OCI-M2 (cell line): ENCODE data around the gene SMDT1.
"Not testable (repeated sequence)": the region's sequence is repeated elsewhere in the genome, so short reads cannot be mapped to it uniquely, and the experiment has no call there.

ENCODE experiments used
- DNase-seq: peaks from one replicate; lab custom pipeline; 2025; ENCODE audit not compliant: unreplicated experiment; lab: John Stamatoyannopoulos, UW

SMDT1 gene

DNA sequence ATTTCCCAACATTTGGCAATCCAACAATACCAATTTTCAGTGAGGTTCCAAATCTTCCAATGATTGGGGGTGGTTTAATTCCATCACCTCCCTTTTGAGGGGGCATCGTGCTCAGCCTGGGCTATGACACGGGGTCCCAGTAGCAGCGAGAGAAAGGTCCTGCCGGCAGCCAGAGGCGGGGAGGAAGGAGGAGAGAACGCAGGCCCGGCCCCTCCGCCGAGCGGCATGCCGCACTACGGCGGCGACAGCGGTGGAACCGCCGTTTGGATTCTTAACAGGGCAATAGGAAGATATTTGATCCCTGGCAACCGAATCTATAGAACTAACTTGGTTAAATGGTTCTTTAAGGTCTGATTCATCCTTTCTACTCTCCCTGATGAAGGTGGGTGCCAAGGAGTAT lies 29.3 kb downstream of the SMDT1 start:
- DNase-seq: no peak

- no peak for DNase-seq
These were observed 32.3 kb downstream of the SMDT1 start for GRCh38 chr22:42111798-42112197.

DNA sequence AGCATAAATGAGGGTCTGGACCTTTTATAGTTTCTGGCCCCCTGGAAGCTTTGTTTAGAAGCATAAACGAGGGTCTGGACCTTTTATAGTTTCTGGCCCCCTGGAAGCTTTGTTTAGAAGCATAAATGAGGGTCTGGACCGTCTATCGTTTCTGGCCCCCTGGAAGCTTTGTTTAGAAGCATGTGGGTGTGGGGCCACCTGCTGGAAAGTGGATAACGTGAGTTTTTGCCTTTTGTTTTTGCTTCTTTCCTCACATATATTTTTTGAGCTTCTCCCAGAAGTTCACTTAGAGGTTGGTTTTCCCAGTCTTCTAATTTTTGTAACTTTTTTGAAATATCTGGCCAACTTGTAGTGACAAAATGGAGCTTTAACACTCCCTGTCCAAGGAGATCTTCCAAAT lies 33.3 kb downstream of the SMDT1 start:
- not testable (repeated sequence) for DNase-seq

GRCh38 chr22:42114721-42115120 lies 35.2 kb downstream of the SMDT1 start:
- DNase-seq: no peak

GRCh38 chr22:42115420-42115830 lies 35.9 kb downstream of the SMDT1 start:
- not testable (repeated sequence) for DNase-seq

DNA sequence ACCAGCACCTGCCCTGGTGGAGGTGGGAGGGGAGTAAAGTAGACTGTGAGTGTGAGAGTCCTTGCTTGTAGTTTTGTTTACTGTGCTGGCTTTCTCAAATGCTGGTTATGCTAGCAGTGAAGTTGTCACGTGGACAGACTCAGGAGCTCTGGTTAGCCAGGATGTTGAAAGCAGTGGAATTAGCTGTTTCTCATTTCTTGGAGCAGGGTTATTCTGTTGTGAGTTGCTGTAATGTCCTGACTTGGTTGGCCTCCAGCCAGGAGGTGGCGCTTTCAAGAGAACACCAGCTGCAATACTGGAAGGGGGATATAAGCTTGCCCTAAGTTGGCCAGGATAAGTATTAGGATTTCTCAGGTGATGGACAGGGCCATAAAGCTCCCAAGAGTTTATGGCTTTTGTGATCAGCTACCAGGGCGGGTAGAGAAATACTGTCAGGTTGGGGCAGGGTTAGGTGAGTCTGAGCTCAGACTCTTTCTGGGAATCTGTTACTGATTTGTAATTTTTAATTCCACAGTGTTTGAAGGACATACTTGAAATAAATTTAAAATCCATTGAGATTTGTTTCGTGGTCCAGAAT lies 37.4 kb downstream of the SMDT1 start:
- no peak for DNase-seq

DNA sequence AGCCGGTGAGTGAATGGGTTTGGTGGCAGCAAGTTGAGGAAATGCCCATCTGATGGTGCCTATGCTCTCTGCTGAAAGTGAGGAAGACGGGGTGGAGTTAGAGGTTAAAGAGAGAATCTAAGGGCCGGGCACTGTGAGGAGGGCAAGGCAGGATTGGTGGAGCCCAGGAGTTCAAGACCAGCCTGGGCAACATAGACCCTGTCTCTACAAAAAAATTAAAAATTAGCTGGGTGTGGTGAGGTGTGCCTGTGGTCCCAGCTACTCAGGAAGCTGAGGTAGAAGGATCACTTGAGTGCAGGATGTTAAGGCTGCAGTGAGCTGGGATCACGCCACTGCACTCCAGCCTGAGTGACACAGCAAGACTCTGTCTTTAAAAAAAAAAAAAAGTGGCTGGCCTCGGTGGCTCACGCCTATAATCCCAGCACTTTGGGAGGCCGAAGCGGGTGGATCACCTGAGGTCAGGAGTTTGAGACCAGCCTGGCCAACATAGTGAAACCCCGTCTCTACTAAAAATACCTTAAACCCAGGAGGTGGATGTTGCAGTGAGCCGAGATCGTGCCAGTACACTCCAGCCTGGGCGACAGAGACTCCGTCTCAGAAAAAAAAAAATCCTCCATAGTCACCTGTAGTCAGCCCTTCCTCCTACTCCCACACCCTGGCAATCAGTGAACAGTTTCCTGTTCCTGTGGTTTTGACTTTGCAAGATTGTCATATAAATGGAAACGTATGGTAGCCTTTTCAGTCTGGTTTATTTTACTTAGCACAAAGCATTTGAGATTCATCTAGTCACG lies 40.9 kb downstream of the SMDT1 start:
- not testable (repeated sequence) for DNase-seq

DNA sequence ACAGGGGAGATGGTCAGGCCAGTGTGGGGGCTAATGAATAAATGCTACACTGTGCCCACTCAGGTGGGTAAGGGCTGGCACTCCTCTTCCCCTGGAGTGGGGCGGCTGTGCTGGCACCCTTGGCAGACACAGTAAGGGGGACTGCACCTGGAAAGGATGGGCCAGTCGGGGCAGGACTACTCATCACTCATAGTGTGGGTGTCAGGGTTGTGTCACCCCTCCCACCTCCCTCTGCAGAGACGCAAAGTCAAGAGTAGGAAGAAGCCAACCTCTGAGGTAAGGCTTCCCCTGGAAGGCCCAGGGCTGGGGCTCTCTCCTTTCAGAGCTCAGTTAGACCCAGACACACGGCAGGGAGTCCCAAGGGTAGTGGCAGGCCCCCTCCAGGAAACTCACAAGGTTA lies 44.0 kb downstream of the SMDT1 start:
- DNase-seq: not testable (repeated sequence)

DNA sequence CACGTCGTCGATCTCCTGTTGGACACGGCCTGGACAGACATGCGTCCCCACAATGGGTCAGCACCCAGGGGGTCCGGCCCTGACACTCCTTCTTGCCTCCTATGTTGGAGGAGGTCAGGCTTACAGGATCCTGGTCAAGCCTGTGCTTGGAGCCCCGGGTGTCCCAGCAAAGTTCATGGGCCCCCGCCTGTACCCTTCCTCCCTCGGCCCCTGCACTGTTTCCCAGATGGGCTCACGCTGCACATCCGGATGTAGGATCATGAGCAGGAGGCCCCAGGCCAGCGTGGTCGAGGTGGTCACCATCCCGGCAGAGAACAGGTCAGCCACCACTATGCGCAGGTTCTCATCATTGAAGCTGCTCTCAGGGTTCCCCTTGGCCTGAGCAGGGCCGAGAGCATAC lies 48.1 kb downstream of the SMDT1 start:
- DNase-seq: no peak

GRCh38 chr22:42128007-42128406 lies 48.5 kb downstream of the SMDT1 start:
- DNase-seq: not testable (repeated sequence)

DNA sequence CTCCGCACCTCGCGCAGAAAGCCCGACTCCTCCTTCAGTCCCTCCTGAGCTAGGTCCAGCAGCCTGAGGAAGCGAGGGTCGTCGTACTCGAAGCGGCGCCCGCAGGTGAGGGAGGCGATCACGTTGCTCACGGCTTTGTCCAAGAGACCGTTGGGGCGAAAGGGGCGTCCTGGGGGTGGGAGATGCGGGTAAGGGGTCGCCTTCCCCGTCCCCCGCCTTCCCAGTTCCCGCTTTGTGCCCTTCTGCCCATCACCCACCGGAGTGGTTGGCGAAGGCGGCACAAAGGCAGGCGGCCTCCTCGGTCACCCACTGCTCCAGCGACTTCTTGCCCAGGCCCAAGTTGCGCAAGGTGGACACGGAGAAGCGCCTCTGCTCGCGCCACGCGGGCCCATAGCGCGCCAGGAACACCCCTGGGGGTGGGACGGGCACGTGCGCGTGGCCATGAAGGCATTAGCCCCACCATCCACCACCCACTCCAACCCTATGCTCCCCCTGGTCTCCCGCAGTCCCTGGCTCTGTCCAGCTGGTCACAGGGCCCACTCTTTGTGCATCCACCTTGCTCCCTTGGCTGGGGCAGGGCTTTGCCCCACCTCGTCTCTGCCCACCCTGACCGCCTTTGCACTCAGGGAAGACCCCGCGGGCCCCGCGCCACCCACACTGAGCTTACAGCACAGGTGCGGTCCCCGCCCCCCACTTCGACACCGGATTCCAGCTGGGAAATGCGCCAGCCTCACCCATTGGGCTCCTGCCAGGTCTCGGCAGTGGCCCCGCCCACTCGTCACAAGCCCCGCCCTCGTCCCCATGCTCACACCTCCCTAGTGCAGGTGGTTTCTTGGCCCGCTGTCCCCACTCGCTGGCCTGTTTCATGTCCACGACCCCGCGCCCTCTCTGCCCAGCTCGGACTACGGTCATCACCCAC lies 49.5 kb downstream of the SMDT1 start:
- not testable (repeated sequence) for DNase-seq

DNA sequence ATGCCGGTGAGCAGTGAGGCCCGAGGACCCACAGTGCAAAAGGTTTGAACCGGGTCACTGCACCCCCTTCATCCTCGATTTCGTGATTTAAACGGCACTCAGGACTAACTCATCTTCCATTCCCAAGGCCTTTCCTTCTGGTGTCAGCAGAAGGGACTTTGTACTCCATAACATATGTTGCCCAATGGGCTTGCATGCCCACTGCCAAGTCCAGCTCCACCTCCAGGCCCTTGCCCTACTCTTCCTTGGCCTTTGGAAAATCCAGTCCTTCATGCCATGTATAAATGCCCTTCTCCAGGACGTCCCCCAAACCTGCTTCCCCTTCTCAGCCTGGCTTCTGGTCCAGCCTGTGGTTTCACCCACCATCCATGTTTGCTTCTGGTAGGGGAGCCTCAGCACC lies 50.7 kb downstream of the SMDT1 start:
- DNase-seq: not testable (repeated sequence)

GRCh38 chr22:42130639-42131431 lies 51.3 kb downstream of the SMDT1 start, which contains the start of gene CYP2D6:
Gene CYP2D6, minus strand, starts transcription at chr22:42130810. Its CDS starts 19 bp downstream, at chr22:42130791.
- DNase-seq: not testable (repeated sequence)

DNA sequence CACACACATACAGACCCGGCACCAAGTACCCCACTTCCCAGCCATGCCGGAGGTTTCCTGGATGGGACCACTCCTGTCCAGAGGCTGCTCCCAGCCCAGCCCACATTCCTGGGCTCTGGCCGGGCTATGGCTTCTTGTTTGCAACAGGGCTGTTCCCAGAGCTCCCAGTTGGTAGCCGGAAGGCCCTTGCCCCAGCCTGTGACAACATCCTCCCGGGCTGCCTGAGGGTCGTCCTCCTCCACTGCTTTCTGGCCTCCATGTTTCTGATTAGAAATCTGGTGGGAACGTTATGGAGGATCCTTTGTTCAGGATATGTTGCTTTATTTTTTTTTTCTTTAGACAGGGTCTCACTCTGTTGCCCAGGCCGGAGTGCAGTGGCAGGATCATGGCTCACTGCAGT lies 52.1 kb downstream of the SMDT1 start:
- no peak for DNase-seq

- DNase-seq: no peak
These were observed 53.0 kb downstream of the SMDT1 start for GRCh38 chr22:42132457-42132856.
